Skin of body (tissue), 2 donors: Measurements from ENCODE around the gene XRCC6. TPM values are rescaled to one million over a fixed set of nuclear protein-coding genes. Genes with fewer than 3 reads are reported as not detected.
"Not testable (repeated sequence)": the region's sequence is repeated elsewhere in the genome, so short reads cannot be mapped to it uniquely, and the experiment has no call there.

Source experiments
- DNase-seq: peaks from one replicate; lab custom pipeline; 2025; lab: John Stamatoyannopoulos, UW
- total RNA-seq: library from RNA; depleted of rRNA; stranded (reverse); fragments of >200 nt; gene quantifications from one replicate; pipeline ENCODE4 v1.2.3, GENCODE V29; 2014

The XRCC6 gene
- total RNA-seq, 1 donor from 2014 or later: 191 TPM

DNA sequence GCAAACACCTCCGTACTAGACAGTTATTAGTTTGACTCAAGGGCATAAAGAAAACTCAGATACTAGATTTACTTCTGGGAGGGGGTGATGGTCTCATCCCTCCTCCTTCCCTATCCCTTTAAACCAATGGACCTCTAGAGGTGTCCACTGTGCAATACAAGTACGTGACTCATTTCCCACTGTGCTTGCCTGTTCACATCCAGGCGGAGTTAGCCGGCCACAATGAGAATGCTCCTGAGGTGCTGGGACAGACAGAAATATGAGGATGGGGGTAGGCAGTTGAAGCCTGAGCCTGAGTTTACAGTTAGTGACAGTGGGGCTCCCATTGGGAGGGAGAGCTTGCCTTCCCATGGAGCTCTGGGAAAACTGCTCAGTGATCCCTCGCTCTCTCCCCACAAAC is 23.0 kb upstream of the XRCC6 start:
- no peak for DNase-seq

- no peak for DNase-seq
These were observed 22.0 kb upstream of the XRCC6 start for GRCh38 chr22:41598891-41599635.

DNA sequence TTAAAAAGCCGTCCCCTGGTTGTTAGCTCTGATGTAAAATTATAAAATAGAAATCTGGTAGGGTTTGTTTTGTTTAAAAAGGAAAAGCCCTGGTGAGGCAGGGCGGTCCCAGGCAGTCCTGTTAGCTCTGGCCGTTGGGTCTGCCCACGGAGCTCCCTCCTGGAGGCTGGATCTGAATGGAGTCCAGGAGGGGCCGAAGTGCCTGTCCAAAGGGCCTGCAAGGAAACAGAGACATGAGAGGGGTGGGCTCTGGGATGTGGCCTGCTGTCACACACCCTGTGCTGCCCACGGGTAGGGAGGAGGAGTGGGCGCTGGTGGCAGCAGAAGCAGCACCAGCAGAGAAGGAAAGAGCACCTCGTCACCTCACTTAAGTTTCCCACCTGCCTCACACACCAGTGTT is 20.1 kb upstream of the XRCC6 start:
- no peak for DNase-seq

DNA sequence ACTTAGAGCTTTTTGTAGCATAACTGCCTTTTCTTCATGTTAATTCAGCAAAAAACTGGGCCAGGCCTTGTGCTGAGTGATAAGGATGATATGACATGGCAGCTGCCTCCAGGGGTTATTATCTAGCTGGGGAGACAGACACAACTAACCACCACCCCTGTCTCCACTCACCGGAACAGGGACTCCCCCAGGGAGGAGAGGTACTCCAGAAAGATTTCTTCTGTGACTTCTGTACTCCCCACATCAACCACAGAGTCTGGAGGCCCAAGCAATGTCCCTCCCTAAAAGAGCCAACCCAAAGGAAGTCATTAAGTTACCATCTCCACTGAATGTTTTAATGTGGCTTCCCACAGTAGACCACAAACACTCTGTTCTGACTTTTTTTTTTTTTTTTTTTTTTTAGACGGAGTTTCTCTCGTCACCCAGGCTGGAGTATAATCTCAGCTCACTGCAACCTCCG is 17.2 kb upstream of the XRCC6 start:
- DNase-seq: no peak

DNA sequence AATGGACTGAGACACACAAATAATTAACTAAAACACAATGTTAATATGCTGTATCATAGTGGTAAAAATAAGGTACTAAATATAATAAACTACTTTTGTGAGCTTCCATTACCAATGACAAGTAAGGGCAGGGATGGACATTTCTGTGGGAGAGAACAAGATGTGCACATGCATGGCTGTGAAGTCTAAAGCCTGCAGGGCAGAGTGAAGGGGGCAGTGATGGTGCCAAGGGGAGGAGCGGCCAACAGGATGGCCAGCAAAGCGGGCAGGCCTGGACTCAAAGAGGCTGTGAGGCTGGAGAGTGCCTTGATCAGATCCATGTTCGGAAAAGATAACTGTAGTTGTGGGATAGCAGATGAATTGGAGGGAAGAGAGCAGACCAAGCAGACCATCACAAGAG is 12.7 kb upstream of the XRCC6 start:
- DNase-seq: no peak

GRCh38 chr22:41612603-41613306 is 8.3 kb upstream of the XRCC6 start:
- DNase-seq: no peak

GRCh38 chr22:41613456-41613855 is 7.6 kb upstream of the XRCC6 start:
- DNase-seq: no peak

DNA sequence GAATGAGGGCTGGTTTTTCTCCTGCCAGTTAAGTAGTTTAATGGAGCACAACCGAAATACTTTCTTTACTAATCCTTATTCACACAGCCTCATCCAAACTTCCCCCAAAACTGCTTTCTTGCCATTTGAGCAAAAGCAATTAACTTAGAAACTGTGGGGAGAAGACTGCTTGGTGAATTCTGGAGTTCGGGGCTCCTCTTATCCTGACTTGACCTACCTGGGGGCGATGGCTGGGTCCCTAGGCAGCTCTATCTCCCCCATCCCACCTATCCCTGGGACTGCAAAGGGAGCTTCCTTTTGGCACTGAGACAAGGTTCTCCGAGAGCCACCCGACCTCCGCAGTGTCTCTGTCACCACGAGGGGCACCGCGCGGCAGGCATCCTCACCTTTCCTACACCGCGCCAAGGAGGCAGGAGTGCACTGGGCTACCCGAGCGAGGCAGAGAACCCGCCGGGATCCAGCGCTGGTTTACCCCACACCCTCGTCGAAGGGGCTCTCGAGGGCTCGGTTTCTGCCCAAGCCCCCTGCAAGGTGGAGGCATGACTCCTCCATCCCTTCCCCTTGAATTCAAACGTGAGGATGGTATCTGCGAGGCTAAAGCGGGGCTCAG is 1.0 kb upstream of the XRCC6 start:
- DNase-seq: no peak

DNA sequence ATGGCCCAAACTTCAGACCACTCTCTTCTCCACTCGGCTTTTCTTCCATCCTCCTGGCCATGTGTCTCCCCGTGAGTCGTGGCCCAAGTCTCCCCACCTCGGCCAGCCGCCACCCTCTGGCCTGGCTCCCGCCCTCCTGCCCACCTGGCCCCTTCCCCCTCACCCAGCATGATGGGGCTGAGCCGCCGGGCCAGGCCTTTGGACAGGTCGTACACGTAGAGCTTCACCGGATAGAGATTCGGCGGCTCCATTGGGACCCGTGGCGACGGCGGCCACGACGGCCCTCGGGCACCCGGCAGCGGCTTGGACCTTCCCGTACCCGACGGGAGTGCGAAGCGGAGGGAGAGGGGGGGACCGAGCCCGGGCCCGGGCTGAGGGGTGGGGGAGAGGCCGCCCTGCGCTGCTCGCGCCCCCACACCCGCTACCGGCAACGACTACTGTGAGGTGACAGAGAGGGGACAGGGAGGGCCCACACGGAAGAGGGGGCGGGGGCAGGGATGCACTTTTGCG is 451 bp upstream of the XRCC6 start, which contains the start of gene DESI1:
TSS of gene DESI1 (minus strand) at position 455 of the 510 bp plus-strand sequence. CDS start at position 251, 204 bp downstream.
- no peak for DNase-seq

DNA sequence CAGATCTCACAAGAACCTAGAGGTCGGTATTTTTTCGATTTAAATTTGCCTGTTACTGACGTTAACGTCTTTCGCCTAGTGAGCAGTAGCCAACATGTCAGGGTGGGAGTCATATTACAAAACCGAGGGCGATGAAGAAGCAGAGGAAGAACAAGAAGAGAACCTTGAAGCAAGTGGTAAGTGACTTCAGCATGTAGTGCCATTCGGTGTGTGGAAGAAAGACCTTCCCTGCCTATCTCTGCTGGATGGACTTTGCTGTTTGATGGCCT is 750 bp downstream of the XRCC6 start:
- no peak for DNase-seq

- DNase-seq: no peak
These were observed 4.5 kb downstream of the XRCC6 start for GRCh38 chr22:41625577-41625976.

DNA sequence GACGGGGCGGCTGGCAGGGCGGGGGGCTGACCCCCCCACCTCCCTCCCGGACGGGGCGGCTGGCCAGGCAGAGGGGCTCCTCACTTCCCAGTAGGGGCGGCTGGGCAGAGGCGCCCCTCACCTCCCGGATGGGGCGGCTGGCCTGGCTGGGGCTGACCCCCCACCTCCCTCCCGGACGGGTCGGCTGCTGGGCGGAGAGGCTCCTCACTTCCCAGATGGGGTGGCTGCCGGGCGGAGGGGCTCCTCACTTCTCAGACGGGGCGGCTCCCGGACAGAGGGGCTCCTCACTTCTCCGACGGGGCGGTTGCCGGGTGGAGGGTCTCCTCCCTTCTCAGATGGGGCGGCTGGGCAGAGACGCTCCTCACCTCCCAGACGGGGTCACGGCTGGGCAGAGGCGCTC is 10.0 kb downstream of the XRCC6 start:
- DNase-seq: not testable (repeated sequence)

DNA sequence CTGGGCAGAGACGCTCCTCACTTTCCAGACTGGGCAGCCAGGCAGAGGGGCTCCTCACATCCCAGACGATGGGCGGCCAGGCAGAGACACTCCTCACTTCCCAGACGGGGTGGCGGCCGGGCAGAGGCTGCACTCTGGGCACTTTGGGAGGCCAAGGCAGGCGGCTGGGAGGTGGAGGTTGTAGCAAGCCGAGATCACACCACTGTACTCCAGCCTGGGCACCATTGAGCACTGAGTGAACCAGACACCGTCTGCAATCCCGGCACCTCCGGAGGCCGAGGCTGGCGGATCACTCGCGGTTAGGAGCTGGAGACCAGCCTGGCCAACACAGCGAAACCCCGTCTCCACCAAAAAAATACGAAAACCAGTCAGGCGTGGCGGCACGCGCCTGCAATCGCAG is 10.5 kb downstream of the XRCC6 start:
- DNase-seq: not testable (repeated sequence)

DNA sequence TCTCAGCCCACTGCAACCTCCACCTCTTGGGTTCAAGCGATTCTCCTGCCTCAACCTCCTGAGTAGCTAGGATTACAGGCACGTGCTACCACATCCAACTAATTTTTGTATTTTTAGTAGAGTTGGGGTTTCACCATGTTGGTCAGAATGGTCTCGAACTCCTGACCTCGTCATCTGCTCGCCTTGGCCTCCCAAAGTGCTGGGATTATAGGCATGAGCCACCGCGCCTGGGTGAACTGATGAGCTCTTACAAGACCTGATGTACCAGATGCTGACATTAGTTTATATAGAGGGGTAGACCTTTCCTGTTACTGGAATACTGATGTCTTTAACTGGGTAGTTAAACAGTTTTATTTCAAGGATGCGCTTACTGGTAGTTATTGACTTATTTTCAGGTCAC is 13.5 kb downstream of the XRCC6 start:
- not testable (repeated sequence) for DNase-seq

DNA sequence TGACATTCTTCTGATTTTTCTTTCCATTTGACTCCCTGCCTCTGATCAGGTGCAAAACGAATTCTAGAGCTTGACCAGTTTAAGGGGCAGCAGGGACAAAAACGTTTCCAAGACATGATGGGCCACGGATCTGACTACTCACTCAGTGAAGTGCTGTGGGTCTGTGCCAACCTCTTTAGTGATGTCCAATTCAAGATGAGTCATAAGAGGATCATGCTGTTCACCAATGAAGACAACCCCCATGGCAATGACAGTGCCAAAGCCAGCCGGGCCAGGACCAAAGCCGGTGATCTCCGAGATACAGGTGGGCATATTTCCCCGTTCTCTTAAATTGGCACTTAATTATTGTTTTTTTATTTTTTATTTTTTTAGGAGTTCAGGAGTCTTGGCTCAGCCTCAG is 15.4 kb downstream of the XRCC6 start:
- no peak for DNase-seq

GRCh38 chr22:41637623-41638022 is 16.5 kb downstream of the XRCC6 start:
- DNase-seq: not testable (repeated sequence)

DNA sequence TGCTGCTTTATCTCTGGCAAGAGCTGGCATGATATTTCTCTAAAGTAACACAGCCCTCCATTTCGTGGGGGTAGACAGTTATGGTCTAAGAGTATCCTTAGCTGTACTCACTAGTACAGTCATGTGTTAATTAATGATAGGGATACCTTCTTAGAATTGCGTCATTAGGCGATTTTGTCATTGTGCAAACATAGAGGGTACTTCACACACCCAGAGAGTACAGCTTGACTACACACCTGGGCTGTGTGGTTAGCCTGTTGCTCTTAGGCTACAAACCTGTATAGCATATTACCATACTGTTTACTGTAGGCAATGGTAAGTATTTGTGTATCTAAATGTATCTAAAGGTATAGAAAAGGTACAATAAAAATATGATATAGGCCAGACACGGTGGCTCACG is 17.0 kb downstream of the XRCC6 start:
- DNase-seq: no peak

GRCh38 chr22:41638748-41639147 is 17.7 kb downstream of the XRCC6 start:
- no peak for DNase-seq

DNA sequence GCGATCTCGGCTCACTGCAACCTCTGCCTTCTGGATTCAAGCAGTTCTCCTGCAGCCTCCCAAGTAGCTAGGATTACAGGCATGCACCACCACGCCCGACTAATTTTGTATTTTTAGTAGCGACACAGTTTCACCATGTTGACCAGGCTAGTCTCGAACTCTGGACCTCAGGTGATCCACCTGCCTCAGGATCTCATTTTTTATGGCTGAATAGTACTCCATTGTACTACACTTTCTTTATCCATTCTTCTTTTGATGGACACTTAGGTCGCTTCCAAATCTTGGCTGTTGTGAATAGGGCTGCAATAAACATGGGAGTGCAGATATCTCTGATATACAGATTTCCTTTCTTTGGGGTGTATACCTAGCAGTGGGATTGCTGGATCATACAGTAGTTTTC is 20.8 kb downstream of the XRCC6 start:
- DNase-seq: no peak

DNA sequence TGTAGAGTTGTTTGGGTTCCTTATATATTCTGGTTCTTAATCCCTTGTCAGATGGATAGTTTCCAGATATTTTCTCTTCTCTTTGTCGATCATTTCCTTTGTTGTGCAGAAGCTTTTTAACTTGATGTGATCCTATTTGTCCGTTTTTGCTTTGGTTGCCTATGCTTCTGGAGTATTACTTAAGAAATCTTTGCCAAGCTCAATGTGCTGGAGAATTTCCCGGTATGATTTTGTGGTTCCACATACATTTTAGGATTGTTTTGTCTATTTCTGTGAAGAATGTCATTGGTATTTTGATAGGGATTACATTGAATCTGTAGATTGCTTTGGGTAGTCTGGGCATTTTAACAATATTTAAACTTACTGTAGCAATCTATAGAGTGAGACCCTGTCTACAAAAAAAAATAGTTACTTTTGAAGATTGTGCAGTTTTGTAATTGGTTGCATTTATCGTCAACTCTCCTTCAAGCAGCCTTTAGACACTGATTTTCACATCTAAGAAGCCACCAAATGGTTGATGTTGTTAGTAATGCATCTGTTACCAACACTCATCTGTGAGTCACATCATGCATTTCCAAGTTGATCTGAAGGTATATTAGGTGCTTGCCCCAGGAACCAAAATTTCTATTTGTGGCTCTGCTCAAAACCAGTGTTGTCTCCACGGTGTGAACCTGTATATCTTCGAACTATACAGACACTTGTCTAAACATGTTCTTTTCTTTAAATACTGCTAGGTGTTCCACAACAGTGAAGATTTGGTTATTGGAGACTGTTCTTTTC is 21.4 kb downstream of the XRCC6 start:
- DNase-seq: no peak

DNA sequence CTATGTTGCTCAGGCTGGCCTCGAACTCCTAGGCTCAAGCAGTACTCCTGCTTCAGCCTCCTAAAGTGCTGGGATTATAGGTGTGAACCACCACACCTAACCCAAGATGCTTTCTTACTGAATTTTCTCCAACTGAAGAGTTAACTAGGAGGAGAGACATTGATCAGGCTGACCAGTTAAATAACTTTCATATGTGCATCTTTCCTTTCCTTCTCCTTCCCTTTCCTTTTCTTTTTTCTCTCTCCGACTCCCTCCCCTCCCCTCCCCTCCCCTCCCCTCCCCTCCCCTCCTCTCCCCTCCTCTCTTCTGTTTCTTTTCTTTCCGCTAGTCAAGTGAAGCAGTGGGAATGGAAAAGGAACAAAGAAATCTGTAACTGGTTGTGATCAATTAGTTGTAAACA is 26.7 kb downstream of the XRCC6 start:
- DNase-seq: no peak

GRCh38 chr22:41648432-41648831 is 27.3 kb downstream of the XRCC6 start:
- DNase-seq: no peak
